Thoracic aorta (tissue), 2 donors: ENCODE data around the gene HOXA2. TPM values are rescaled to one million over a fixed set of nuclear protein-coding genes. Genes with fewer than 3 reads are reported as not detected.
A peak's percentile ranks its signal among the peaks of the same experiment; 100 is the strongest.

ENCODE experiments used
- ATAC-seq: fragments of 150-250 bp; one replicate; pipeline ENCODE4 v1.8.0; 2017; ENCODE audit warnings: low read depth; ENCODE audit not compliant: insufficient number of reproducible peaks, low FRiP score
- DNase-seq: peaks from one replicate; pipeline ENCODE4 v3.0.0-alpha.2; 2020; ENCODE audit warnings: low spot score
- H3K27ac ChIP-seq, 2 donors: fragments of 200-600 bp; sonication (generic); 1 replicate in 1 of 2; 2 replicates in 1 of 2; pipeline ENCODE4 v1.5.1; 2016; ENCODE audit warnings: mild to moderate bottlenecking in 2 of 2, moderate library complexity in 2 of 2
- H3K27me3 ChIP-seq: fragments of 200-600 bp; sonication (generic); replicated peaks from 2 replicates; pipeline ENCODE4 v1.6.0; 2016; ENCODE audit warnings: mild to moderate bottlenecking; ENCODE audit not compliant: insufficient read depth
- H3K36me3 ChIP-seq: fragments of 200-600 bp; sonication (generic); one replicate; pipeline ENCODE4 v1.5.1; 2016
- H3K4me1 ChIP-seq, 2 donors: fragments of 200-600 bp; sonication (generic); 1 replicate in 1 of 2; 2 replicates in 1 of 2; pipeline versions ENCODE4 v1.5.1 to v1.6.0; 2016; ENCODE audit warnings: low read depth in 2 of 2, mild to moderate bottlenecking in 1 of 2; ENCODE audit not compliant: control insufficient read depth in 1 of 2
- H3K4me3 ChIP-seq: fragments of 200-600 bp; sonication (generic); 2 replicates; pipeline ENCODE4 v1.5.1; 2016; ENCODE audit warnings: mild to moderate bottlenecking
- H3K9me3 ChIP-seq: fragments of 200-600 bp; sonication (generic); 2 replicates; pipeline ENCODE4 v1.5.1; 2016
- total RNA-seq, 2 donors: library from RNA; depleted of rRNA; stranded (reverse); fragments of >200 nt; gene quantifications; one replicate each; pipeline versions ENCODE4 v1.1.0 to v1.2.3, GENCODE V29; 2016
- TF ChIP-seq, protein P1 (sequence below): fragments of 200-600 bp; sonication (generic); IDR thresholded peaks from one replicate; pipeline ENCODE4 v1.5.1; 2019; ENCODE audit warnings: antibody characterized with exemption

Gene HOXA2
- total RNA-seq, 2 donors from 2014 or later, result 3.4 to 4.6 TPM

DNA sequence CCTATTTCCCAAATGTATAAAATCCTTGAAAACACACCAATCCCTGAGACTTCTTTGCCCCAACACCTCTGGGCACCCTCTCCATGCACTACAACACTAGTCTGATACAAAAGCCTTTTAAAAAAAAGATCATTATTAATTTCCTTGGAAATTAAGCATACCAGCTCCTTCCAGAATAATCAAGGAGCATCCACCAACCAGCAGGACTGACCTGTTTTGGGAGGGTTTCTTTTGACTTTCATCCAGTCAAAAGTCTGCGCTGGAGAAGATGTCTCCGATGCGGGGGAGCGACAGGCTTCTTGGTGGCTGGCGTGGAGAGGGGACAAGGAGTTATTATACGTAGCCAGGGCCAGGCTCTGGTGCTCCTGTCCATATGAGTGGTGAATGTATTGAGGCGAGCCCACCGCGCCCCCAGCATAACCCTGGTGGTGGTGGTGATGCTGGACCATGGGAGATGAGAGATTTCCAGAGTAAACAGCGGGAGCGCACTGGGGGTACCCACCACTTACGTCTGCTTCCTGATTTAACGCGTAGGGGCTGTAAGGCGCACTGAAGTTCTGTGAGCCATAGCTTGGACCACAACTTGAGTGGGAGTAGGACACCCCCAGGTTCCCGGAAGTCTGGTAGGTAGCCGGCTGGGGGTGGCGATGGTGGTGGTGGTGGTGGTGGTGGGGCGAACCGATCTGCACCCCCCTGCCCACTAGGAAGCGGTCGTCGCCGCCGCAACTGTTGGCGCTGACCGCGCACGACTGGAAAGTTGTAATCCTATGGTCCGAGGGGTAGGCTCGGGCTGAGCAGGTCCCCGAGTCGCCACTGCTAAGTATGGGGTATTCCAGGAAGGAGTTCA is 7.2 kb downstream of the HOXA2 start:
- no peaks in the 10 kb centered on the region for H3K9me3 ChIP-seq
- TF ChIP-seq, protein P1, sequence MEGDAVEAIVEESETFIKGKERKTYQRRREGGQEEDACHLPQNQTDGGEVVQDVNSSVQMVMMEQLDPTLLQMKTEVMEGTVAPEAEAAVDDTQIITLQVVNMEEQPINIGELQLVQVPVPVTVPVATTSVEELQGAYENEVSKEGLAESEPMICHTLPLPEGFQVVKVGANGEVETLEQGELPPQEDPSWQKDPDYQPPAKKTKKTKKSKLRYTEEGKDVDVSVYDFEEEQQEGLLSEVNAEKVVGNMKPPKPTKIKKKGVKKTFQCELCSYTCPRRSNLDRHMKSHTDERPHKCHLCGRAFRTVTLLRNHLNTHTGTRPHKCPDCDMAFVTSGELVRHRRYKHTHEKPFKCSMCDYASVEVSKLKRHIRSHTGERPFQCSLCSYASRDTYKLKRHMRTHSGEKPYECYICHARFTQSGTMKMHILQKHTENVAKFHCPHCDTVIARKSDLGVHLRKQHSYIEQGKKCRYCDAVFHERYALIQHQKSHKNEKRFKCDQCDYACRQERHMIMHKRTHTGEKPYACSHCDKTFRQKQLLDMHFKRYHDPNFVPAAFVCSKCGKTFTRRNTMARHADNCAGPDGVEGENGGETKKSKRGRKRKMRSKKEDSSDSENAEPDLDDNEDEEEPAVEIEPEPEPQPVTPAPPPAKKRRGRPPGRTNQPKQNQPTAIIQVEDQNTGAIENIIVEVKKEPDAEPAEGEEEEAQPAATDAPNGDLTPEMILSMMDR, result no peak
- H3K36me3 ChIP-seq, result no peaks in the 10 kb centered on the region
- no peak for ATAC-seq
- peak overlapping the region; percentile 99 for H3K4me3 ChIP-seq
- peaks cover 8 to 31% of the 10 kb centered on the region in 2 donors for H3K4me1 ChIP-seq
- H3K27ac ChIP-seq, result no peak overlapping the region
- no peaks in the 10 kb centered on the region for H3K27me3 ChIP-seq
- no peak for DNase-seq

DNA sequence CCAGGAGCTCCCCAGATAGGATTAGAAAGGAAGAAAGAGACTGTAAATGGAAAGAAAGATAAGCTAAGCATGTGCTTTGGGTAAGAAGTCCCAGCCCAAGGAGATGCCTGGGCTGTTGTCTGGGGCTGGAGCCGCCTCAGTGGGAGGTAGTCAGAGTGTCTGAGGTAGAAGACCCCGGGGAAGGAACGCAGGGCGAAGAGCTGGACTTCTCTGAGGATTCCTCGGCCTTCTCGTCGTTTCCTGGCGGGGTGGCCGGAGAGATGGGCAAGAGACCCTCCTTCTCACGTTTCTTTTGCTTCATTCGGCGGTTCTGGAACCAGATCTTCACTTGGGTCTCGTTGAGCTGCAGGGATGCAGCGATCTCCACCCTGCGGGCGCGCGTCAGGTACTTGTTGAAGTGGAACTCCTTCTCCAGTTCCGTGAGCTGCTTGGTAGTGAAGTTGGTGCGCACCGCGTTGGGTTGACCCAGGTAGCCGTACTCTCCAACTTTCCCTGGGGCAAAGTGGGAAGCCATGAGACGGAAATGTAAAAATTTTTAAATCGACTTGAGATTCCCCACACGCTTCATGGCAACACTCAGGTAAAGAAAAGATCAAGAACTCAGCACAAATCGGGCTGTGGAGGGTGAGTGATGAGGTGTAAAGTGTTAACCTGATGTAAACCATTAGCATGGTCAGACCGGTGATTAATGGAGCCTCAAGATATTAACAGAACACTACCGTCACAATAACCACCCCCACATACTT is 8.0 kb downstream of the HOXA2 start:
- Histone ChIP-seq H3K27me3 (no peaks in the 10 kb centered on the region), H3K27ac (no peak overlapping the region)
- TF ChIP-seq, protein P1, result no peak

DNA sequence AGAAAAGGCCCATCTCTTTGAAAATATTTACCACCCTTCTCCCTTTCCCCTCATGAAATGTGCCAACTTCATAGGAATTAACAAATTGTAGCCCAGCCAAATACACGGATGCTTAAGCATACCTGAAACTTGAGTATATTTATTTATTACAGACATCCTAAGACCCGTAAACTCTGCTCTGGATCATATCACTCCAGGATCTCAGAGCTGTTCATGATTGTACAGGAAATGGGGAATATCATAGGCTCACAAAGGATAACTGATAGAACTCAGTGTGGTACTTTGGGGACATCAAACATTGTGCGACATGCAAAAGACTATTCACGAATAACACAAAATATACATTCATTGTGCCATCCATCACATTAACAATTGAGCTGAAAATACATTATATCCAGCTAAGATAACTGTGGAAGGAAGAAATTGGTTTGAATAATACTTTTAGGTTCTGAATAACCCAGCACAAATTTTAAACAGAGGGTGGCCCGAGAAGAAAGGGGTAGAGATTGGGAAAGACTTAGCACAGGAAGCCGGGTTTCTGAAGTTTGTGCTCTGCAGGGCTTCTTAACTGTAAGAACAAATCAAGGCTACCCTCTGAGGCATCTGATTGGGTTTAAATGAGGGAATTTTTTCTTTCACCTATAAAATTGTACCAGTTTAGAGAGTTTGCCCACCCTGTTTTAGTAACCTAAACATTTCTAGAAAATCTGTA is 9.1 kb downstream of the HOXA2 start:
- no peak overlapping the region for H3K27ac ChIP-seq
- TF ChIP-seq, protein P1, result no peak
- H3K4me1 ChIP-seq, result peaks cover under 1 to 16% of the 10 kb centered on the region in 2 donors
- H3K9me3 ChIP-seq, result no peaks in the 10 kb centered on the region
- ATAC-seq (no peak), DNase-seq (no peak)
- H3K4me3 ChIP-seq, result no peak overlapping the region
- H3K27me3 ChIP-seq, result peaks cover 8% of the 10 kb centered on the region
- no peaks in the 10 kb centered on the region for H3K36me3 ChIP-seq

More for the DNA sequence above, 8.0 kb downstream of the HOXA2 start:
- H3K36me3 ChIP-seq, result no peaks in the 10 kb centered on the region
- H3K4me1 ChIP-seq, result peaks cover 3 to 23% of the 10 kb centered on the region in 2 donors
- H3K4me3 ChIP-seq, result no peak overlapping the region
- DNase-seq, result no peak
- no peaks in the 10 kb centered on the region for H3K9me3 ChIP-seq
- no peak for ATAC-seq

DNA sequence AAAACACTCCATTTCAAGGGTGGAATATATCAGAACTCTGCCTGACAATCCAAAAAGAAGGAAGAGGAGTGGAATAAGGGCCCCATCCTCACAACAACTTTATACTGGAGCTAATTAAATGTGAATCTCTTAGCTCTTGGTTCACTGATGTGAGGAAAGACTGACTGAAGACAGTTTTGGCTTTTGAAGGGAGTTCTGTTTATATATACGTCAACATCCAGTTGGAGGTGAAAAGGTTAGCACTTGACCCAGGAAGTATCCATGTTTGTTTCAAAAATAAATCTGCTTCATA is 9.7 kb downstream of the HOXA2 start:
- no peaks in the 10 kb centered on the region for H3K9me3 ChIP-seq
- H3K36me3 ChIP-seq, result no peaks in the 10 kb centered on the region
- peaks cover 5 to 13% of the 10 kb centered on the region in 2 donors for H3K4me1 ChIP-seq
- ATAC-seq, result no peak
- no peak overlapping the region for H3K4me3 ChIP-seq
- DNase-seq, result no peak
- TF ChIP-seq, protein P1, result no peak
- peaks cover 9% of the 10 kb centered on the region for H3K27me3 ChIP-seq
- no peak overlapping the region for H3K27ac ChIP-seq
